HG03064 (cell line): Measurements from ENCODE around the gene CFI.

Source experiments
- ATAC-seq: cut with Tn5 transposase; IDR thresholded peaks from one replicate; pipeline ENCODE4 v1.9.1; 2021; ENCODE audit warnings: low read depth; ENCODE audit not compliant: unreplicated experiment

CFI gene

DNA sequence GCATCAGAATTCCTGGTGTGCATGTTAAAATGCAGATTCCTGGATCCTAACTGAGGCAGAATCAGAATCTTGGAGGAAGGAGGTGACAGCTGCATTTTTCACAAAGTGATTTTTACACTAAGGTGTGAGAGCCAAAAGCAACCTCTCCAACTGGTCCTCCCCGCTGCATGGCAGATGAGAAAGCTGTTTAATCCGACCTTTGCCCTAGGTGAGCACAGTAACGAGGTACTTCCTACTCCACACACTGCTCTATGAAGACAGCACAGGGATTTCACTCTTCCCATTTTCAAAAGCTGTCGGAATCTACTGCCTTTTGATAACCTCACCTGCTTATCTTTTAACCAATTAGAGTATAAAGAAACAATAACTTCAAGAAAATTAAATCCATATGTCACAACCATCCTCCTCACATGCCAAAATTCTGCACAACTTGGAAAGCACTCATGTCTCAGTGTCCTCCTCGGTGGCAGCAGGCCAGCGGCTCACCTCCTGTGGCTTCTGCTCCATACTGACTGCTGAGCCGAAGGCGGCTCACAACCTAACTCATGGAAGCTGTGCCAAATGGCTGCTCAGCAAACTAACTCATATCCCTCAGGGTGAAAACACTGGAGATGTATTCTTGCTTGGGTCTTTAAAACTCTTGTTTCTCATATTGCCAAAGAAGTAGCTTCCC, 102.1 kb downstream of the CFI start:
- ATAC-seq = no peak

DNA sequence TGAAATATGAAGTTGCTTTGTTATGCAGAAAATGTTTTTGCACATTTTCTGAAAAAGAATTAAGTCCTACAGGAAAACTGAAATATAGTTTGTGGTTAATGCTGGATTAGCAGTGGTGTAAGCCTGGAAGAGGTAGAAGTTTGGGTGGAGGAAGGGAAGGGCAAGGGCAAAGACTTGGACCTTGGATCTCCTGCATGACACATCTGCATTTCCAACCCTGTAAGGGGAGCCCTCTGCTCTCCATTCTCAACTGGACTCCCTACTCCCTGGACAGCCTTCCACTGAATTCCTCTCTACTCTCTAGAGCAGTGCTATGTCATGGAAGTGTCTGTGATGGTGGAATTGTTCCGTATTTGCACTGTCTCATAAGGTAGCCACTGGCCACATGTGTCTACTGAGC, 103.1 kb downstream of the CFI start:
- ATAC-seq = no peak

DNA sequence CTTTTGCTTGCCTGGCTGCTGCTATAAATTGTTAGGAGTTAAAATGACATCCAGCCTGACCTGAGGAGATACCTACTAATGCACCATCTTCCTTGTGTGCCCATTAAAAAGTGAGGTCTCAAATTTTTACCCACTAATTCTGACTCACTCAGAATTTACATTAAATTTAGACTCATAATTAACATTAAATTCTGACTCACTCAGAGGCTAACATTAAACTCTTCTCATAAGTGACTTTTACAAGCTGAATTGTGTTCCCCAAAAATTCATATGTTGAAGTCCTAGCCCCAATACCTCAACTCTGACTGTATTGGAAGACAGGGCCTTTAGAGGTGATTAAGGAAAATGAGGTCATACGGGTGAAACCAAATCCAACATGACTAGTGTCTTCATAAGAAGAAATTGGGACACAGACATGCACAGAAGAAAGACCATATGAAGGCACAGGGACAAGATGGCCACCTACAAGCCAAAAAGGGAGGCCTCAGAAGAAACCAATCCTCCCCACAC, 110.3 kb downstream of the CFI start:
- ATAC-seq = no peak
